Liver (tissue), 9 donors: ENCODE results near the gene CAMKMT. TPM values are rescaled to one million over a fixed set of nuclear protein-coding genes. Genes with fewer than 3 reads are reported as not detected.

Source experiments
- DNase-seq: peaks from one replicate; pipeline ENCODE4 v3.0.0-alpha.2; 2017; ENCODE audit warnings: low spot score
- H3K27ac ChIP-seq, 2 donors: one replicate each; pipeline ENCODE4 v1.7.0; 2013; ENCODE audit warnings: inconsistent platforms in 2 of 2, low read length in 2 of 2, control low read depth in 1 of 2, low read depth in 1 of 2, mild to moderate bottlenecking in 1 of 2
- H3K27me3 ChIP-seq, 4 donors: one replicate each; pipeline versions ENCODE4 v1.6.1 to v1.7.0; 2013; ENCODE audit warnings: low read length in 3 of 4, inconsistent platforms in 1 of 4, mild to moderate bottlenecking in 1 of 4, moderate library complexity in 1 of 4; ENCODE audit not compliant: control insufficient read depth in 4 of 4, insufficient read depth in 4 of 4
- H3K36me3 ChIP-seq, 4 donors: one replicate each; pipeline versions ENCODE4 v1.6.1 to v1.7.0; 2013; ENCODE audit warnings: low read length in 3 of 4, mild to moderate bottlenecking in 3 of 4, low read depth in 1 of 4, moderate library complexity in 1 of 4; ENCODE audit not compliant: control insufficient read depth in 4 of 4, insufficient read depth in 3 of 4
- H3K4me1 ChIP-seq, 4 donors: one replicate each; pipeline versions ENCODE4 v1.6.1 to v1.7.0; 2013; ENCODE audit warnings: low read length in 3 of 4, mild to moderate bottlenecking in 3 of 4, moderate library complexity in 1 of 4; ENCODE audit not compliant: control insufficient read depth in 4 of 4, insufficient read depth in 4 of 4
- H3K4me3 ChIP-seq, 3 donors: one replicate each; pipeline versions ENCODE4 v1.6.1 to v1.7.0; 2013; ENCODE audit warnings: low read length in 3 of 3, control low read depth in 1 of 3, low read depth in 1 of 3, mild to moderate bottlenecking in 1 of 3
- H3K9ac ChIP-seq, 2 donors: one replicate each; pipeline ENCODE4 v1.7.0; 2013; ENCODE audit warnings: low read length in 2 of 2, mild to moderate bottlenecking in 2 of 2, moderate library complexity in 2 of 2, control low read depth in 1 of 2, low read depth in 1 of 2
- H3K9me3 ChIP-seq, 4 donors: one replicate each; pipeline versions ENCODE4 v1.6.1 to v1.7.0; 2013; ENCODE audit warnings: low read length in 3 of 4; ENCODE audit not compliant: control insufficient read depth in 4 of 4
- ATF3 ChIP-seq: IDR thresholded peaks from 2 replicates; pipeline ENCODE4 v1.6.1; 2016; ENCODE audit warnings: antibody characterized with exemption
- CTCF ChIP-seq: fragments of 150-350 bp; IDR thresholded peaks from 2 replicates; pipeline ENCODE4 v1.5.1; 2017; ENCODE audit warnings: improper control_type of control experiment, low read depth, low read length; ENCODE audit not compliant: missing input control
- EGR1 ChIP-seq, 2 donors: IDR thresholded peaks; 2 replicates each; pipeline ENCODE4 v1.6.1; 2016 to 2018; ENCODE audit warnings: antibody characterized with exemption in 2 of 2, low read depth in 2 of 2
- FOXA1 ChIP-seq: IDR thresholded peaks from 2 replicates; pipeline ENCODE4 v1.6.1; 2016; ENCODE audit warnings: antibody characterized with exemption
- FOXA2 ChIP-seq: IDR thresholded peaks from 2 replicates; pipeline ENCODE4 v1.6.1; 2016; ENCODE audit warnings: antibody characterized with exemption
- GABPA ChIP-seq, 2 donors: IDR thresholded peaks in 1 of 2; conservative IDR thresholded peaks in 1 of 2; 2 replicates each; pipeline ENCODE4 v1.6.1; 2016; ENCODE audit warnings: antibody characterized with exemption in 2 of 2, mild to moderate bottlenecking in 1 of 2, moderate library complexity in 1 of 2
- HNF4A ChIP-seq, 2 donors: conservative IDR thresholded peaks; 2 replicates each; pipeline ENCODE4 v1.6.1; 2016; ENCODE audit warnings: antibody characterized with exemption in 2 of 2, mild to moderate bottlenecking in 2 of 2
- HNF4G ChIP-seq: IDR thresholded peaks from 2 replicates; pipeline ENCODE4 v1.6.1; 2016; ENCODE audit warnings: antibody characterized with exemption
- JUND ChIP-seq, 2 donors: IDR thresholded peaks; 2 replicates each; pipeline ENCODE4 v1.6.1; 2016; ENCODE audit warnings: antibody characterized with exemption in 2 of 2
- MAX ChIP-seq: IDR thresholded peaks from 2 replicates; pipeline ENCODE4 v1.6.1; 2016; ENCODE audit warnings: antibody characterized with exemption
- NR2F2 ChIP-seq: IDR thresholded peaks from 2 replicates; pipeline ENCODE4 v1.6.1; 2016; ENCODE audit warnings: antibody characterized with exemption
- RAD21 ChIP-seq, 2 donors: IDR thresholded peaks; 2 replicates each; pipeline ENCODE4 v1.6.1; 2016; ENCODE audit warnings: antibody characterized with exemption in 2 of 2, mild to moderate bottlenecking in 2 of 2
- REST ChIP-seq: IDR thresholded peaks from 2 replicates; pipeline ENCODE4 v1.6.1; 2016; ENCODE audit warnings: antibody characterized with exemption, mild to moderate bottlenecking
- RXRA ChIP-seq, 2 donors: IDR thresholded peaks; 2 replicates each; pipeline ENCODE4 v1.6.1; 2017 to 2018; ENCODE audit warnings: antibody characterized with exemption in 2 of 2, mild to moderate bottlenecking in 1 of 2
- SP1 ChIP-seq: IDR thresholded peaks from 2 replicates; pipeline ENCODE4 v1.6.1; 2018; ENCODE audit warnings: antibody characterized with exemption, mild to moderate bottlenecking
- TAF1 ChIP-seq: conservative IDR thresholded peaks from 2 replicates; pipeline ENCODE4 v1.6.1; 2016; ENCODE audit warnings: antibody characterized with exemption, mild to moderate bottlenecking
- YY1 ChIP-seq: IDR thresholded peaks from 2 replicates; pipeline ENCODE4 v1.6.1; 2016; ENCODE audit warnings: antibody characterized with exemption, mild to moderate bottlenecking
- ZBTB33 ChIP-seq: IDR thresholded peaks from 2 replicates; pipeline ENCODE4 v1.6.1; 2016; ENCODE audit warnings: antibody characterized with exemption
- WGBS: extraction: QIAGEN DNeasy Blood & Tissue Kit; methylation state at CpG from one replicate; pipeline ENCODE4 v1.1.7; 2013; 5-methylcytosine and 5-hydroxymethylcytosine counted together
- polyA plus RNA-seq, 2 donors: library from polyadenylated mRNA; stranded (reverse) in 1 of 2; unstranded in 1 of 2; fragments of 200-250 nt in 1 of 2; fragments of >200 nt in 1 of 2; fragmentation: Nextera tagmentation in 1 of 2; extraction: Ambion mirVana in 1 of 2; gene quantifications; one replicate each; pipeline versions ENCODE4 v1.2.1 to v1.2.3, GENCODE V29; 2013 to 2015
- total RNA-seq, 2 donors: library from RNA; depleted of rRNA; stranded (reverse); fragments of >200 nt; gene quantifications; one replicate each; pipeline ENCODE4 v1.2.3, GENCODE V29; 2014
- donor health status: healthy.
- donor health status: healthy.
- donor health status: healthy.
- donor health status: healthy.
- donor health status: healthy.

The CAMKMT gene
- total and polyA plus RNA-seq, 4 donors, result 1.5 to 12.7 (median 7.1) TPM

- Histone ChIP-seq H3K4me1 (no peaks in the 10 kb centered on the region), H3K9me3 (peaks cover 0 to 8% (median 0%) of the 10 kb centered on the region in 4 donors), H3K9ac (no peak overlapping the region), H3K27me3 (no peaks in the 10 kb centered on the region), H3K27ac (no peak overlapping the region), H3K4me3 (no peak overlapping the region), H3K36me3 (no peaks in the 10 kb centered on the region)
- 94% methylated on average over 3 of the region's 3 CpGs for WGBS
- TF ChIP-seq FOXA1 (no peak), ATF3 (no peak), YY1 (no peak), MAX (no peak), EGR1 (IDR thresholded peaks at IDR 0.05; ENCODE audit: low read depth in 2 of 2) (no peak), FOXA2 (no peak), ZBTB33 (no peak), RXRA (IDR thresholded peaks at IDR 0.05) (no peak), HNF4G (no peak), GABPA (IDR thresholded peaks at IDR 0.05 in 1 of 2, conservative IDR thresholded peaks at IDR 0.05 in 1 of 2) (no peak), TAF1 (no peak), JUND (IDR thresholded peaks at IDR 0.05) (no peak), REST (no peak), RAD21 (IDR thresholded peaks at IDR 0.05) (no peak), SP1 (no peak), HNF4A (conservative IDR thresholded peaks at IDR 0.05) (no peak), NR2F2 (no peak), CTCF (no peak)
- no peak for DNase-seq
These were observed 101.4 kb downstream of the CAMKMT start for GRCh38 chr2:44462934-44463849.
